ENCODE measurements around the gene KRTAP2-4.
"Not testable (repeated sequence)": the region's sequence is repeated elsewhere in the genome, so short reads cannot be mapped to it uniquely, and the experiment has no call there.

- TF ChIP-seq YY1 (IDR thresholded peaks at IDR 0.05; ENCODE audit: insufficient read depth, insufficient read length); ZNF274 (IDR thresholded peaks at IDR 0.05; ENCODE audit: low read depth, low read length); SUZ12 (IDR thresholded peaks at IDR 0.05; ENCODE audit: extremely low read depth, insufficient read depth, insufficient read length): not testable (repeated sequence)
Observed at GRCh38 chr17:41055130-41055529, 10.5 kb downstream of the KRTAP2-4 start, which contains the start of gene KRTAP2-2.

Data from NT2/D1 (cell line).